Activated T-cell treated with anti-CD3 and anti-CD28 coated beads, Interleukin-2, amount 50 U/mL, for 72 hours (primary cell): ENCODE data around the gene FZR1. TPM values are rescaled to one million over a fixed set of nuclear protein-coding genes. Genes with fewer than 3 reads are reported as not detected.

Experiments used
- ATAC-seq, 2 donors: fragments of 150-1000 bp; cut with Tn5 transposase; replicated peaks in 1 of 2; 2 replicates each; pipeline ENCODE4 v1.10.0; 2021; ENCODE audit warnings: moderate library complexity in 2 of 2, mild to moderate bottlenecking in 1 of 2
- DNase-seq, 2 donors: peaks; one replicate each; pipeline ENCODE4 v3.0.0; 2021 to 2022; ENCODE audit warnings: mixed read lengths in 1 of 2
- H3K27ac Mint-ChIP-seq: one replicate; pipeline ENCODE4 v1.8.0; 2022; ENCODE audit warnings: mild to moderate bottlenecking, moderate library complexity, mixed read lengths
- H3K27me3 Mint-ChIP-seq: one replicate; pipeline ENCODE4 v1.8.0; 2022; ENCODE audit warnings: low read depth, mixed read lengths
- H3K36me3 Mint-ChIP-seq, 2 donors: one replicate each; pipeline ENCODE4 v1.8.0; 2022; ENCODE audit warnings: mixed read lengths in 2 of 2, mild to moderate bottlenecking in 1 of 2; ENCODE audit not compliant: insufficient read depth in 2 of 2
- H3K4me1 Mint-ChIP-seq: one replicate; pipeline ENCODE4 v1.8.0; 2022; ENCODE audit warnings: low read depth, mixed read lengths
- H3K4me3 Mint-ChIP-seq, 2 donors: one replicate each; pipeline ENCODE4 v1.8.0; 2022; ENCODE audit warnings: mild to moderate bottlenecking in 2 of 2, mixed read lengths in 2 of 2, moderate library complexity in 2 of 2
- H3K9me3 Mint-ChIP-seq, 2 donors: one replicate each; pipeline ENCODE4 v1.8.0; 2022; ENCODE audit warnings: mixed read lengths in 2 of 2
- total RNA-seq, 2 donors: library from RNA; stranded (reverse); gene quantifications; one replicate each; pipeline ENCODE4 v1.2.3, GENCODE V29; 2022

Gene FZR1
- total RNA-seq = 10 to 100 TPM; 66.2 to 85.9 TPM

DNA sequence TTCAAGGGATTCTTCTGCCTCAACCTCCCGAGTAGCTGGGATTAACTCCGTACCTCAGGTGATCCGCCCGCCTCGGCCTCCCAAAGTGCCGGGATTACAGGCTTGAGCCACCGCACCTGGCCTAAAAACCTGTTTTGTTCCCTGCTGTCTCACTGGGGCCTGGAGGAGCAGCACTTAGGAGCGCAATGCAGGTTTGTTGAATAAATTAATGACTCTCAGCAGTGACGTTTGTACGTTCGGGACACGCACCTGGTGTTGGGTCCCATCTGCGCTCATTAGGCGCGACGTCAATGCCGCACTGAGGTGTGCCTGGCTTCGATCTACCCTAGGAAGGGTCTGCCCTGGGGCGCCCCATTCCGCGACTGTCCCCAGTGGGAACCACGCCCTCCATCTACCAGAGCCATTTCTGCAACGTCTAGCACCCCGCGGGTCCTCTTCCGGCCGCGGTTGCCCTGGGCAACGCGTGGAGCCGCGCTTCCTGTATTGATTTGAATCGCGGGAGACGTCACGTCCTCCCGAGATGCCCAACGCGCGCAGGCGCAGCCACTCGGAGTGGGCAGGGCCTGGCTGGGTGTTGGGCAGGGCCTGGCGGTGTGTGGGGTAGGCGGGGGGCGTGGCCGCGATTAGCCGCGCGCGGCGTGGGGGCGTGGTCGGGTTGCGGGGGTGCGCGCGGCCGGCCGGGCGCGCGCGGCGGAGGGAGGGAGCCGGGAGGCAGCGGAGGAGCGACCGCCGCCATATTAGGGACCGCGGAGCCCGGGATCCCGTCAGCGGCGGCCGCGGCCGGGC lies at the start of gene FZR1:
TSS of gene FZR1 (plus strand) at position 714 of the 786 bp plus-strand sequence. CDS start 16,679 bp downstream, outside the sequence.
- Mint-ChIP-seq H3K27ac (peak within 1 kb of the TSS; percentile 86), H3K27me3 (no peaks in the 10 kb centered on the region), H3K4me1 (peaks cover 53% of the 10 kb centered on the region), H3K36me3 (peaks cover 8 to 10% of the 10 kb centered on the region in 2 donors), H3K9me3 (no peaks in the 10 kb centered on the region), H3K4me3 (peak within 1 kb of the TSS; percentile 97 to 98)
- ATAC-seq (peak; percentile 95 to 96), DNase-seq (peak; percentile 99 to 100)

DNA sequence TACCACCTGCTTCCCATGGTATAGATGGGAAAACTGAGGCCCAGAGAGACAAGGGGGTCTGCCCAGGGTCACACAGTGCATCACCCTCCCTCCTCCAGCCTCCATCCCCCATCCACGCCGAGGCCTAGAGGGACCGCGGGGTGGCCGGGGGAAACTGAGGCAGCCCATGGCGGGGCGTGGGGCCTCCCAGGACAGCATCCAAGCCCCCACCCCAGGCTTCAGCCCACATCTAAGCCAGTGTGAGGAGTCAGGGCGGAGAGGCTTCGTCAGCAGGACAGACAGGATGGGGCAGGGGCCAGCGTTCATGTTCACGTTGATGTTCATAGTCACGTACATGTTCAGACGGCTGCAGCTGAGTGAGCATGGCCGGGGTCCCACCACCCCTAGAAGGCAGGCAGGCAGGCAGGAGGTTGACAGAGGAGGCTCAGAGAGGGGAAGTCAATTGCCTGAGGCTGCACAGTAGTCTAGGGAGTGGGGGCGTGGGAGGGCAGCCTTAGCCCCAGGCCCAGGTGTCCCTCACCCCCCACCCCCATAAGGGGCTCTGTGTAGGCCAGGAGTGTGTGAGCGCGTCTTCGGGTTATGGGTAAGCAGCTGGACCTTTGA lies 49.1 kb upstream of the FZR1 start:
- Mint-ChIP-seq H3K27ac (no peak overlapping the region), H3K36me3 (peaks cover 2% of the 10 kb centered on the region in 2 donors), H3K27me3 (no peaks in the 10 kb centered on the region), H3K4me1 (no peaks in the 10 kb centered on the region), H3K4me3 (no peak overlapping the region), H3K9me3 (no peaks in the 10 kb centered on the region)
- no peak for DNase-seq
- peak in 1 of 2 donors; percentile 13 for ATAC-seq

- H3K36me3 Mint-ChIP-seq = peaks cover 0 to 2% of the 10 kb centered on the region in 2 donors
- no peaks in the 10 kb centered on the region for H3K9me3 Mint-ChIP-seq
- no peak overlapping the region for H3K4me3 Mint-ChIP-seq
- H3K4me1 Mint-ChIP-seq = no peaks in the 10 kb centered on the region
- H3K27me3 Mint-ChIP-seq = no peaks in the 10 kb centered on the region
- DNase-seq (no peak), ATAC-seq (peak in 1 of 2 donors; percentile 7)
- H3K27ac Mint-ChIP-seq = no peak overlapping the region
Observed at GRCh38 chr19:3457528-3458228, 48.4 kb upstream of the FZR1 start.

- DNase-seq (no peak), ATAC-seq (no peak)
- Mint-ChIP-seq H3K9me3 (no peaks in the 10 kb centered on the region), H3K4me1 (no peaks in the 10 kb centered on the region), H3K27me3 (no peaks in the 10 kb centered on the region), H3K36me3 (no peaks in the 10 kb centered on the region), H3K4me3 (no peak overlapping the region), H3K27ac (no peak overlapping the region)
Observed at GRCh38 chr19:3458229-3459088, 47.7 kb upstream of the FZR1 start.

GRCh38 chr19:3459089-3459881 lies 46.8 kb upstream of the FZR1 start:
- Mint-ChIP-seq H3K27me3 (no peaks in the 10 kb centered on the region), H3K4me3 (no peak overlapping the region), H3K27ac (no peak overlapping the region), H3K36me3 (no peaks in the 10 kb centered on the region), H3K4me1 (no peaks in the 10 kb centered on the region), H3K9me3 (no peaks in the 10 kb centered on the region)
- DNase-seq (no peak), ATAC-seq (no peak)

DNA sequence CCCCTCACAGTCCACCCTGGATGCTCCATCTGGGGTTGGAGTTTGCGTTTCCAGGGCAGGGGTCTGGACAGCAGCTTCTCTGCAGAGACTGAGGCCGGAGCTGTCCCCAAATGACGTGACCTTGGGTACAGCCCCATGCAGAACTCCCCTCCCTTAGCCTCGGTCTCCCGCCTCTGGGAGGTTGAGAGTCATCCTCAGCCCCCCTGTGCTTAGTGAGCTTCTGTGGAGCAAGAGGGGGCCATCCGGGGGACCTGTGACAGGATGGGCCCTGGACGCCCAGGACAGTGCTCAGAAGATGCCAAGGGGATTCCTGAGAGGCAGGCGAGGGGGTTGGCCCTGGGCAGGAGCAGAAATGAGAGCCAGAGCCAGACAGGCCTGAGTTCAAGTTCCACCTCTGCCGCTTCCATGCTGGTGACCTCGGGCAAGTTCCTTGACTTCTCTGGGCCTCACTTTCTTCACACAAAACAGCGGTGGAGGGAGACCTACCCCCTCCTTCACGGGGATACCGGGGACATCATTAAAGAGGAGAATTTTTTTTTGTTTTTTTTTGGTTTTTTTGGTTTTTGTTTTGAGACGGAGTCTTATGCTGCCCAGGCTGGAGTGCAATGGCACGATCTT lies 46.0 kb upstream of the FZR1 start:
- Mint-ChIP-seq H3K36me3 (no peaks in the 10 kb centered on the region), H3K27ac (no peak overlapping the region), H3K27me3 (no peaks in the 10 kb centered on the region), H3K4me3 (no peak overlapping the region), H3K4me1 (no peaks in the 10 kb centered on the region), H3K9me3 (no peaks in the 10 kb centered on the region)
- DNase-seq (no peak), ATAC-seq (no peak)

- DNase-seq = no peak
- no peaks in the 10 kb centered on the region for H3K27me3 Mint-ChIP-seq
- H3K27ac Mint-ChIP-seq = no peak overlapping the region
- ATAC-seq = no peak
- H3K9me3 Mint-ChIP-seq = peaks cover 0 to 2% of the 10 kb centered on the region in 2 donors
- no peaks in the 10 kb centered on the region for H3K36me3 Mint-ChIP-seq
- no peak overlapping the region for H3K4me3 Mint-ChIP-seq
- no peaks in the 10 kb centered on the region for H3K4me1 Mint-ChIP-seq
Observed at GRCh38 chr19:3462991-3463713, 43.0 kb upstream of the FZR1 start.

DNA sequence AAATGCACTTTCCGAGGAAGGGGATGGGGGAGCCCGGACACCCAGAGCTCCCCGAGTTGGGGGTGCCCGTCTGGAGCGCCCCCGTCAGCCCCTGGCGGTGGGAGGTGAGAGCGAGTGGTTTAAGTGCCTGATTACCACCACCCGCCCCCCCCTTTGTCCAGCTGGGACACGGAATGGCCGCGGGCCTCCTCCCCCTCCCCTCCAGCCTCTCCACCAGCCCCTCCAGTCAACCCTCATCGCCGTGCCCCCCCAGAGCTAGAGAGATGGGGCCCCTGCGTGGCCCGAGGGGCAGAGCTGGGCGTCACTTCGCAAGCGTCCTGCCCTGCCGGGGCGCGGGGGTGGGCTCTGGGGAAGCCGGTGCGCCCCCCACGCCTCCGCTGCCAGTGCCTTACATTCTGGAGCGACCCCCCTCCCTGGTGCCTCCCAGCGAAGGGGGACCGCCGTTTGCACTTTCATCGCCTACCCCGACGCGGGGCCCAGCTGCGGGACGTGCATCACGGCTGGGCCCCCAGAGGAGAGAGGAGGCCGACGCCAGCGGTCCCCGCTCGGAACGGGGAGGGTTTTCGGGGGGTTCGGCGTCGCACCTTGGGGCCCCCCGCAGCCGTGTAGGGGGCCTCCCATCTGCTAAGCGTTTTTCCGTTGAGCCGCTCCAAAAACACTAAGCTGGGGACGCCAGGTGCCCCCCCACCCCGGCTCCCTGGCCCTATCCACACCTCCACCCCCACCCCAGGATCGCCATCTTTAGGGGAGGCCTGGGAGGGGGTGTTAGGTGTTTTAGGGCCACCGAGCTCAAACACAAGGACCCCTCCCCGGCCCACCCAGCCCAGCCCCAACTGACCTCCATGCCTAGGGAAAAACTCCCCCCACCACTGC lies 42.2 kb upstream of the FZR1 start:
- Mint-ChIP-seq H3K4me1 (no peaks in the 10 kb centered on the region), H3K36me3 (no peaks in the 10 kb centered on the region), H3K27ac (no peak overlapping the region), H3K4me3 (no peak overlapping the region), H3K9me3 (peaks cover 0 to 2% of the 10 kb centered on the region in 2 donors), H3K27me3 (no peaks in the 10 kb centered on the region)
- DNase-seq = no peak
- ATAC-seq = no peak

DNA sequence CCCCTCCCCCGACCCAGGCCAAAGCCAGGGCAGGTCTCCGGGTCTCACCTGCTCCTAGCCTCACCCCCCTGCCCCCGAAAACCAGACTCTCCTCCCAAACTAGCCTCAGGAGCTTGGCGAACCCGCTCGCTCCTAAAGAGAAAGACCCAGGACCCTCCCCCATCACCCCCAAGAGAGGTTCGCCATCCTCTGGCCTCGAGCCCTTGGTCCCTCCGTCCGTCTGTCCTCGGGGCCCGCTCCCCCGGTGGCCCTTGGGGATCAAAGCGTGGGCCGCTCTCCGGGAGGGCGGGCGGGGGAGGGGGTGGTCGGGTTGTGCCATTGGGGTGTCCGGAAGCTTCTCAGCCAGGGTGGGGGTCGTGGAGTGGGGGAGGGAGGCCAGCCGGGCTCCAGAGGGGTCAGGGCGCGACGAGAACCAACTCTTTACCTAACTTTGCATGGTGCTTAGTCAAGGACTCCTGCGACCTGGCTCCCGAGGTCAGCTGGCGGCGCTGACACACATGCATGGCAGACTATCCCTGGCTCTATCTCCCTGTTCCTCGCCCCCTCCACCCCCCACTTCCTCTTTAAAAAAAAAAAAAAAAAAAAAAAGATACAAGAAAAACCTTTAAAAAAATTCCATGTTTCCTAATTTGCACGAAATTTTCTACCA lies 41.4 kb upstream of the FZR1 start:
- Mint-ChIP-seq H3K4me1 (no peaks in the 10 kb centered on the region), H3K9me3 (peaks cover 0 to 2% of the 10 kb centered on the region in 2 donors), H3K36me3 (no peaks in the 10 kb centered on the region), H3K4me3 (no peak overlapping the region), H3K27ac (no peak overlapping the region), H3K27me3 (no peaks in the 10 kb centered on the region)
- DNase-seq = no peak
- no peak for ATAC-seq

GRCh38 chr19:3465552-3465951 lies 40.6 kb upstream of the FZR1 start:
- peaks cover 0 to 2% of the 10 kb centered on the region in 2 donors for H3K9me3 Mint-ChIP-seq

More at GRCh38 chr19:3465552-3465951, 40.6 kb upstream of the FZR1 start:
- H3K27ac Mint-ChIP-seq = no peak overlapping the region
- H3K4me3 Mint-ChIP-seq = no peak overlapping the region
- DNase-seq (no peak), ATAC-seq (peak in 1 of 2 donors; percentile 9)
- no peaks in the 10 kb centered on the region for H3K27me3 Mint-ChIP-seq
- no peaks in the 10 kb centered on the region for H3K36me3 Mint-ChIP-seq
- no peaks in the 10 kb centered on the region for H3K4me1 Mint-ChIP-seq
